HG03460 (cell line): ENCODE results near the gene DENR.

Experiments used
- ATAC-seq: cut with Tn5 transposase; IDR thresholded peaks from one replicate; pipeline ENCODE4 v1.9.1; 2021; ENCODE audit not compliant: unreplicated experiment

Gene DENR

DNA sequence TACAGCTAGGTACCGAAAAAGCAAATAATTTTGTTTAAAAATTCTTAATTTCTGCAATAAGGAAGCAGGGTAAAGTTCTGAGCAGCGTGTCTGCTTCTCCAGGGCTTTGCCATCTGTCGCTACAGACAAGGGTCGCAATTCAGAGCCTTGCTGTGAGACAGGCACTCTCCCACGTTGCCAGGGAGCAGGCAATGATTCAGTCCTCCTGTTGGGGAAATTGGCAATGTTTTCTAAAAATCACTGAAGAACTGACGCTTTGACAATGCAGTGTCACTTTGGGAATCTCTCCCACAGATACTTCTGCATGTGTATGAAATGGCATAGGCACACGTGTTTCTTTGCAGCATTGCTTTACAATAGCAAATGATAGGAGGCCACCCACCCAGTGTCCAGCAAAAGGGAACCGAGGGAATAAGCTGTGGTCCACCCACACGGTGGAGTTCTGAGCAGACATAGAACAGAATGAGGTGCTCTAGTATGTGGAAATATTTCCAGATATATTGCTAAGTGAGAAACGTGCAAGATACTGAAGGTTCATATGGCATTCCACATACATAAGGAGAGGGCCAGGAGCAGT is 66.7 kb downstream of the DENR start:
- no peak for ATAC-seq

- no peak for ATAC-seq
These were observed 67.5 kb downstream of the DENR start for GRCh38 chr12:122820138-122820537.
